Subcutaneous abdominal adipose tissue (tissue), 5 donors: Measurements from ENCODE around the gene BARX1.

Experiments used
- H3K27ac ChIP-seq: one replicate; pipeline ENCODE4 v1.7.0; 2013; ENCODE audit warnings: low read depth, mild to moderate bottlenecking, inconsistent platforms, low read length, moderate library complexity
- H3K27me3 ChIP-seq, 5 donors: one replicate each; pipeline ENCODE4 v1.7.0; 2013; ENCODE audit warnings: low read length in 5 of 5, inconsistent platforms in 1 of 5; ENCODE audit not compliant: control insufficient read depth in 5 of 5, insufficient read depth in 4 of 5
- H3K36me3 ChIP-seq, 5 donors: one replicate each; pipeline ENCODE4 v1.7.0; 2013; ENCODE audit warnings: low read length in 5 of 5; ENCODE audit not compliant: control insufficient read depth in 5 of 5, insufficient read depth in 5 of 5
- H3K4me1 ChIP-seq, 5 donors: one replicate each; pipeline ENCODE4 v1.7.0; 2013; ENCODE audit warnings: low read length in 5 of 5, mild to moderate bottlenecking in 3 of 5, moderate library complexity in 1 of 5; ENCODE audit not compliant: control insufficient read depth in 5 of 5, insufficient read depth in 5 of 5
- H3K4me3 ChIP-seq, 5 donors: one replicate each; pipeline ENCODE4 v1.7.0; 2013; ENCODE audit warnings: low read length in 5 of 5, low read depth in 1 of 5
- H3K9ac ChIP-seq, 5 donors: one replicate each; pipeline ENCODE4 v1.7.0; 2013; ENCODE audit warnings: low read length in 5 of 5, mild to moderate bottlenecking in 4 of 5, moderate library complexity in 3 of 5
- H3K9me3 ChIP-seq, 5 donors: one replicate each; pipeline ENCODE4 v1.7.0; 2013; ENCODE audit warnings: low read length in 5 of 5; ENCODE audit not compliant: control insufficient read depth in 5 of 5
- donor health status: healthy.
- donor health status: healthy.
- donor health status: healthy.
- donor health status: healthy.
- donor health status: healthy.

The BARX1 gene

DNA sequence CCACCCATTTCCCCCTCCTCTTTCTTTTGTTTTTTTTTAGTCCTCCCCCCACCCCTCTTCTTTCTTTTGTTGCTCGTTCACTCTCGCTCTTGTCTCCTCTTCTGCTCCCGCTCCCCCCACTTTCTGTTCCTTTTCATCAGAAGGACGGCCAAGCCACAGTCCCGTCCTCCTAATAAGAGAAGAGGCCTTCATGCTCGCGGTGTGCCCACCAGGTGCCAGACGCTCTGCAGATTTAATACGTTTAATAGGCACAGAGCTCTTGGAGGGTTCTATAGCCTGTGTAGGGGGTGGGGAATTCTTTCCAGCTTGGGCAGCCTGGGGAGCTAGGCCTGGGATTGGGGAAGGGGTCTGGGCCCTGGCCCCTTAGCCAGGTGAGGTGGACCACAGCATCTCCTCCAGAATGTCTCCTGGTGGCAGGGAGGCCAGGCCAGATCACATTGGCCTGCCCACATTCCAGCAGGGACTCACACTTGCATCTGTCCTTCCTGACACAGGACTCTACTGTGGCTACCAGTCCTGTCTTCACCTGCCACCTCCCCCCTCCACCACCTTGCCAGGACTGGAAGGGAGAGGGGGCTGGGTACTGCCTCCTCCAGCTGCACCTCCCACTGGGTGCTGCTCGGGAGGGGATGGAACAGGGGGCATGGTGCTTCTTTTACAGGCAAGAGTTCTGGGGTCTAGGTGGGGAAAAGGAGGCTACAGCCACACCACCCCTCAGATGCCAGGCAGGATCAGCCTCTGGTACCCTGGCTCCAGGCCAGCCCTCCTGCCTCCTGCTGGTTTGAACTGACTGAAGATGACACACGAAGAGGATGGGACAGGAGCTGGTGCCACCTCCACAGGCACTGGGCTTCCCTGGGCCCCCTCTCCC lies 6.1 kb upstream of the BARX1 start:
- Histone ChIP-seq H3K9ac (no peak overlapping the region), H3K27ac (no peak overlapping the region), H3K4me3 (no peak overlapping the region), H3K36me3 (no peaks in the 10 kb centered on the region), H3K4me1 (peaks cover 4 to 38% (median 30%) of the 10 kb centered on the region in 5 donors), H3K27me3 (peaks cover 50 to 68% (median 60%) of the 10 kb centered on the region in 5 donors), H3K9me3 (no peaks in the 10 kb centered on the region)

- H3K9ac ChIP-seq, result peak overlapping the region in 1 of 5 donors; percentile 39
- no peaks in the 10 kb centered on the region for H3K9me3 ChIP-seq
- H3K4me1 ChIP-seq, result peaks cover 4 to 44% (median 36%) of the 10 kb centered on the region in 5 donors
- peak overlapping the region in 1 of 5 donors; percentile 52 for H3K4me3 ChIP-seq
- no peak overlapping the region for H3K27ac ChIP-seq
- H3K27me3 ChIP-seq, result peaks cover 58 to 72% (median 64%) of the 10 kb centered on the region in 5 donors
- H3K36me3 ChIP-seq, result no peaks in the 10 kb centered on the region
Measured at GRCh38 chr9:93960221-93960970, 5.2 kb upstream of the BARX1 start.

- H3K9ac ChIP-seq, result no peak overlapping the region
- no peak overlapping the region for H3K27ac ChIP-seq
- peaks cover 4 to 47% (median 37%) of the 10 kb centered on the region in 5 donors for H3K4me1 ChIP-seq
- peaks cover 58 to 69% (median 65%) of the 10 kb centered on the region in 5 donors for H3K27me3 ChIP-seq
- H3K4me3 ChIP-seq, result no peak overlapping the region
- no peaks in the 10 kb centered on the region for H3K9me3 ChIP-seq
- H3K36me3 ChIP-seq, result no peaks in the 10 kb centered on the region
Measured at GRCh38 chr9:93959739-93960154, 4.6 kb upstream of the BARX1 start.

GRCh38 chr9:93958819-93959682 lies 3.9 kb upstream of the BARX1 start:
- H3K9me3 ChIP-seq, result no peaks in the 10 kb centered on the region
- H3K36me3 ChIP-seq, result no peaks in the 10 kb centered on the region
- H3K4me1 ChIP-seq, result peaks cover 4 to 54% (median 44%) of the 10 kb centered on the region in 5 donors
- H3K27ac ChIP-seq, result no peak overlapping the region
- H3K9ac ChIP-seq, result no peak overlapping the region
- peaks cover 64 to 72% (median 68%) of the 10 kb centered on the region in 5 donors for H3K27me3 ChIP-seq
- peak overlapping the region; percentile 22 to 61 (median 49) for H3K4me3 ChIP-seq

DNA sequence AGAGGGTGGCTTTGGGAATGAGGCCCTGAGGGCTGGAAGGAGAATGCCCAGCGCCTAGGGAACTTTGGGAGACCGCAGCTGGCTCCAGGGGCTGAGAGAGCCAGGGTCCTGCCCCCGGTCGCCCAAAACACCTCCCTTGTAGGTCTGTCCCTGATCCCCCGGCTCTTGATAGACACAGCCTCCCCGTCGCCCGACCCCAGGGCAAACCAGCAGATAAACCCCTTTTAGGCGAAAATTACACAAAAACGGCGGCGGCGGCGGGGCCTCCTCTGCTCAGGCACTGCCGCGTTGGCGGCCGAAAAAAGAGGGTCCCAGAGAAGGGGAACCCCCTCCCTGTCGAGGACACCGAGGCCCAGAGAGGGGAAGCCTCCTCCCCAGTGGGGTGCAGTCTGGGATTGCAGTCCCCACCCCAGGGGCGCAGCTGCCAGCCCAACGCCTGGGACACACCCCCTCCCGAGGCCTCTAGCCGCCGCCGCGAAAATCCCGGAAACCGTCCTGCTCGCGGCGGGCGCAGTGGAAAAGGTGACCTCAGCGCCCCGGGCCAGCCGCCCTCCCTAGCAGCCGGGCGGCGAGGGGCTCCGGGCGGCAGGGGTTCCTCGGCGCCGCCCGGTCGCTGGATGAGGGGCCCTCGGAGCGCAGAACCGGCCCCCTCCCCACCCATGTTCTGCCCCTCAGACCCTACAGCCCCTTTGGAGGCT lies 3.1 kb upstream of the BARX1 start:
- Histone ChIP-seq H3K4me1 (peaks cover 4 to 61% (median 49%) of the 10 kb centered on the region in 5 donors), H3K27ac (no peak overlapping the region), H3K27me3 (peaks cover 71 to 80% (median 76%) of the 10 kb centered on the region in 5 donors), H3K9ac (no peak overlapping the region), H3K4me3 (peak overlapping the region; percentile 22 to 61 (median 49)), H3K9me3 (no peaks in the 10 kb centered on the region), H3K36me3 (no peaks in the 10 kb centered on the region)

DNA sequence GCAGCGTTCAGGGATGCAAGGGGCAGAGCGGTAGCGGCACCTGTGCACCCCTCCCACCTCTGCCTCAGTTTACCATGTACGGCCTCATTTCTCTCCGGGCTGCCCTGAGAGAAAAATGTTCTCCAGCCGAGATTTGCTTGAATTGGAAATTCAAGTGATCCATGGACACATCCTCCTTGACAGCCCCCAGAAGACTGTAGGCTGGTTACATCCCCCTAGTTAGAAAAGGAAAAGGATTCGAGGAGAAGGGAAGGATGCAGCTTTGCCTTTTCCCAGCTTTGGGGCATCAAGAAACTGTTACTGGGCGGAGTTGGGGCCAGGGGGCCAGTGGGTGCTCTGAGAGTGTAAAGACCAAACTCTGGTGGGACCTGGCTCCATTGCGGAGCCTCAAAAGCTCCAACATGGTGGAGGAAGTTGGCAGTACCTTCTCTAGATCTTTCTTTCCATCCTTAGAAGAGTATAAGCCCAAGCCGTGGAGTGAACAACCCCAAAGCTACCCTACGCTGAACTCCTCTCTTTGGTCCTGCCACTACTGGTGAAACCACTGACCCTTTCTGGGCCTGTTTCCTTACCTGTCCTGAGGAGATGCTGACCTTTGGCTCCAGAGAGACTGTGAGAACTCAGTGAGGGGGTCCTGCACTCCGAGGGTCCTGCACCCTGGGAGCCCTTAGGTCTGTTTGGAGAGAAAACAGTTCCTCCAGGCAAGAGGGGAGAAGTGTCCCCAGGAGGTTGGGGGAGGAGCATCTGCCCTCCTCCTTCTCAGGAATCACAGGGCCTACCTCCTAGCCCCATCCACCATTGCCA lies 1.0 kb upstream of the BARX1 start:
- Histone ChIP-seq H3K4me3 (peak overlapping the region in 2 of 5 donors; percentile 30 to 52), H3K9ac (no peak overlapping the region), H3K36me3 (no peaks in the 10 kb centered on the region), H3K4me1 (peaks cover 4 to 72% (median 61%) of the 10 kb centered on the region in 5 donors), H3K27ac (no peak overlapping the region), H3K27me3 (peaks cover 82 to 91% (median 88%) of the 10 kb centered on the region in 5 donors), H3K9me3 (no peaks in the 10 kb centered on the region)

- Histone ChIP-seq H3K9ac (no peak overlapping the region), H3K36me3 (no peaks in the 10 kb centered on the region), H3K27ac (no peak overlapping the region), H3K4me1 (peaks cover 4 to 67% (median 59%) of the 10 kb centered on the region in 5 donors), H3K27me3 (peaks cover 83 to 89% (median 86%) of the 10 kb centered on the region in 5 donors), H3K4me3 (peak overlapping the region in 2 of 5 donors; percentile 28 to 37), H3K9me3 (no peaks in the 10 kb centered on the region)
Measured at GRCh38 chr9:93954434-93955061, 607 bp downstream of the BARX1 start.

DNA sequence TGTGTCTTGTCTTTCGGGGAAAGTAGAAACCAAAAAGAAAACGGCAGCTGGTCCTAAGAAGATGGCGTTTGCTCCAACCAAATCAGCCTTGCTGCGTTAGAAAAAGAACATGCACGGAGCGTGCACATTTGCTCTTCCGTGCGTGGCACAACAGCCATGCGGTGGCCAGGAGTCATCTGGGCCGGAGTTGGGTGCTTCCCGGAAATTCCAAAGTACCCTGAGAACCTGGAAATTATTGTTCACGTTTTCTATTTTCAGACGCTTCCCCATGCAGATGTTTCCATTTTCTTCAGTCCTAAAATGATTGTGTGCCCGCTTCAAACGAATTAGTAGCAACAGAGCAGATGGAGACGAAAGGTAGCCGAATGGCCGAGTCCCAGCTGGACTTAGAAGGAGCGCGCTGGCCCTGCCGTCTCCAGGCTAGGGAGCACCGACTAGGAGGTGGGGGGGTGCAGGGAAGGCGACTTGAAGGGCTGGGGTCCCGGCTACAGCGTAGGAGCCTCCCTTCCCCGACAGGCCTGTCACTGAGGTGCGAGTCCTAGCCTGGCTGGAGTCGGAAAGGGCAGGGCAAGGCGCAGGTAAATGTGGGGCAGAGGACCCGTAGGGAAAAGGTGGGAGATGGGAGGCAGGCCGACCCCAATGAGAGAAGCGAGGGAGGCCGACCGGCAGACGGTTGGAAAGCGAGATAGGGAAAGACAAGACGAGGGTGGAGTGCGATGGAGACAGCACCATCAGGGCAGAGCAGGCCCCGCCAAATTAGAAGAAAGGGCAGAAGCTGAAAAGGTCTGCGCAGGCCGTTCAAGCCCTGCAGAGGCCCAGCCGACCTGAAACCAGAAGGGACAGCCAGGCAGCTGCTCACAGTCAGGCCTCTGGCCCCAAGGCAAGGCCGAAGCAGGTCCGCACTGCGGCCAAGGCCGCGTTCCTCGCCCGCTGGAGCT lies 1.4 kb downstream of the BARX1 start:
- Histone ChIP-seq H3K9ac (no peak overlapping the region), H3K27ac (no peak overlapping the region), H3K27me3 (peaks cover 84 to 89% (median 86%) of the 10 kb centered on the region in 5 donors), H3K36me3 (no peaks in the 10 kb centered on the region), H3K4me1 (peaks cover 1 to 63% (median 52%) of the 10 kb centered on the region in 5 donors), H3K4me3 (peak overlapping the region in 1 of 5 donors; percentile 37), H3K9me3 (no peaks in the 10 kb centered on the region)
